Peyer's patch (tissue), 4 donors: ENCODE data around the gene L3MBTL4.

Experiments used
- CTCF ChIP-seq, 6 experiments: fragments of 450-650 bp in 4 of 6; fragments of 200-600 bp in 2 of 6; sonication (generic) in 1 of 6; IDR thresholded peaks; one replicate each; pipeline ENCODE4 v1.5.1; 2017 to 2019; ENCODE audit warnings: antibody characterized with exemption in 6 of 6, mild to moderate bottlenecking in 3 of 6, moderate library complexity in 1 of 6
- POLR2A ChIP-seq, 2 donors: fragments of 450-650 bp; IDR thresholded peaks; one replicate each; pipeline ENCODE4 v1.5.1; 2017; ENCODE audit warnings: antibody characterized with exemption in 2 of 2, mild to moderate bottlenecking in 2 of 2, moderate library complexity in 2 of 2

- TF ChIP-seq POLR2A (IDR thresholded peaks at IDR 0.05) (no peak), CTCF (IDR thresholded peaks at IDR 0.05) (no peak)
Observed at GRCh38 chr18:6146307-6146661, 268.4 kb downstream of the L3MBTL4 start.
